Subcutaneous abdominal adipose tissue (tissue), 5 donors: ENCODE results near the gene SKAP1.

Experiments used
- H3K27ac ChIP-seq: one replicate; pipeline ENCODE4 v1.7.0; 2013; ENCODE audit warnings: low read depth, mild to moderate bottlenecking, inconsistent platforms, low read length, moderate library complexity
- H3K27me3 ChIP-seq, 5 donors: one replicate each; pipeline ENCODE4 v1.7.0; 2013; ENCODE audit warnings: low read length in 5 of 5, inconsistent platforms in 1 of 5; ENCODE audit not compliant: control insufficient read depth in 5 of 5, insufficient read depth in 4 of 5
- H3K36me3 ChIP-seq, 5 donors: one replicate each; pipeline ENCODE4 v1.7.0; 2013; ENCODE audit warnings: low read length in 5 of 5; ENCODE audit not compliant: control insufficient read depth in 5 of 5, insufficient read depth in 5 of 5
- H3K4me1 ChIP-seq, 5 donors: one replicate each; pipeline ENCODE4 v1.7.0; 2013; ENCODE audit warnings: low read length in 5 of 5, mild to moderate bottlenecking in 3 of 5, moderate library complexity in 1 of 5; ENCODE audit not compliant: control insufficient read depth in 5 of 5, insufficient read depth in 5 of 5
- H3K4me3 ChIP-seq, 5 donors: one replicate each; pipeline ENCODE4 v1.7.0; 2013; ENCODE audit warnings: low read length in 5 of 5, low read depth in 1 of 5
- H3K9ac ChIP-seq, 5 donors: one replicate each; pipeline ENCODE4 v1.7.0; 2013; ENCODE audit warnings: low read length in 5 of 5, mild to moderate bottlenecking in 4 of 5, moderate library complexity in 3 of 5
- H3K9me3 ChIP-seq, 5 donors: one replicate each; pipeline ENCODE4 v1.7.0; 2013; ENCODE audit warnings: low read length in 5 of 5; ENCODE audit not compliant: control insufficient read depth in 5 of 5
- donor health status: healthy.
- donor health status: healthy.
- donor health status: healthy.
- donor health status: healthy.
- donor health status: healthy.

Gene SKAP1

GRCh38 chr17:48335146-48335784 is 94.7 kb downstream of the SKAP1 start:
- Histone ChIP-seq H3K27ac (no peak overlapping the region), H3K36me3 (no peaks in the 10 kb centered on the region), H3K9me3 (no peaks in the 10 kb centered on the region), H3K9ac (no peak overlapping the region), H3K27me3 (peaks cover 5 to 10% (median 6%) of the 10 kb centered on the region in 5 donors), H3K4me1 (no peaks in the 10 kb centered on the region), H3K4me3 (no peak overlapping the region)

- Histone ChIP-seq H3K4me1 (no peaks in the 10 kb centered on the region), H3K27me3 (peaks cover 6 to 12% (median 8%) of the 10 kb centered on the region in 5 donors), H3K9ac (no peak overlapping the region), H3K36me3 (no peaks in the 10 kb centered on the region), H3K9me3 (no peaks in the 10 kb centered on the region), H3K27ac (no peak overlapping the region), H3K4me3 (no peak overlapping the region)
Measured at GRCh38 chr17:48333034-48333530, 96.9 kb downstream of the SKAP1 start.

GRCh38 chr17:48330887-48331286 is 99.1 kb downstream of the SKAP1 start:
- Histone ChIP-seq H3K27me3 (peaks cover 6 to 12% (median 8%) of the 10 kb centered on the region in 5 donors), H3K4me1 (no peaks in the 10 kb centered on the region), H3K27ac (no peak overlapping the region), H3K9ac (no peak overlapping the region), H3K4me3 (no peak overlapping the region), H3K9me3 (no peaks in the 10 kb centered on the region), H3K36me3 (no peaks in the 10 kb centered on the region)

GRCh38 chr17:48330421-48330820 is 99.6 kb downstream of the SKAP1 start:
- H3K27ac ChIP-seq: no peak overlapping the region
- no peaks in the 10 kb centered on the region for H3K4me1 ChIP-seq
- no peaks in the 10 kb centered on the region for H3K9me3 ChIP-seq
- H3K9ac ChIP-seq: no peak overlapping the region
- no peak overlapping the region for H3K4me3 ChIP-seq
- peaks cover 6 to 12% (median 8%) of the 10 kb centered on the region in 5 donors for H3K27me3 ChIP-seq
- H3K36me3 ChIP-seq: no peaks in the 10 kb centered on the region

- Histone ChIP-seq H3K27me3 (peaks cover 3 to 14% (median 8%) of the 10 kb centered on the region in 5 donors), H3K9me3 (no peaks in the 10 kb centered on the region), H3K36me3 (no peaks in the 10 kb centered on the region), H3K27ac (no peak overlapping the region), H3K9ac (no peak overlapping the region), H3K4me3 (no peak overlapping the region), H3K4me1 (no peaks in the 10 kb centered on the region)
Measured at GRCh38 chr17:48328457-48328856, 101.6 kb downstream of the SKAP1 start.

DNA sequence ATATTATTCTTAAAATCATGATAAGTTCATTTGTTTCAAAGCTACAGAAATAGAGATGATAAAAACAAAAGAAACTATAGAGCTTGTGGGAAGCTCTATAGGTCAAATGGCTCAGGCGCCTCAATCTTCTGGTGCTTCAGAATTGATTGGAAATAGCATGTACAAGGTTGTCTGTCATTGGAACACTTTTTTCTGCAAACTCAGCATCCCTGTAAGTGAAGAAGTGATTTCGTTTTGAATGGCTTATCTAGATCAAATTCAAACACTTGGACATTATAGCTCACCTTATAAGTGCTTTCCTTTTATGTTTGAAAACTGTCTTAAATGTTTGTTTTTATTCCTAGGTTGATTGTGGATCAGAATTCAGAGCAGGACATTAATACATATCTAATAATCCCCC is 103.7 kb downstream of the SKAP1 start:
- Histone ChIP-seq H3K4me1 (no peaks in the 10 kb centered on the region), H3K36me3 (no peaks in the 10 kb centered on the region), H3K27ac (no peak overlapping the region), H3K27me3 (peaks cover 0 to 12% (median 3%) of the 10 kb centered on the region in 5 donors), H3K9me3 (no peaks in the 10 kb centered on the region), H3K9ac (no peak overlapping the region), H3K4me3 (no peak overlapping the region)

GRCh38 chr17:48322060-48322459 is 108.0 kb downstream of the SKAP1 start:
- no peak overlapping the region for H3K4me3 ChIP-seq
- H3K9me3 ChIP-seq: no peaks in the 10 kb centered on the region
- no peaks in the 10 kb centered on the region for H3K36me3 ChIP-seq
- H3K9ac ChIP-seq: no peak overlapping the region
- H3K27me3 ChIP-seq: peaks cover 0 to 6% (median 0%) of the 10 kb centered on the region in 5 donors
- H3K4me1 ChIP-seq: no peaks in the 10 kb centered on the region
- no peak overlapping the region for H3K27ac ChIP-seq

- H3K27ac ChIP-seq: no peak overlapping the region
- no peak overlapping the region for H3K4me3 ChIP-seq
- H3K36me3 ChIP-seq: no peaks in the 10 kb centered on the region
- no peaks in the 10 kb centered on the region for H3K4me1 ChIP-seq
- H3K9me3 ChIP-seq: no peaks in the 10 kb centered on the region
- no peak overlapping the region for H3K9ac ChIP-seq
- H3K27me3 ChIP-seq: peaks cover 0 to 7% (median 0%) of the 10 kb centered on the region in 5 donors
Measured at GRCh38 chr17:48317732-48318131, 112.3 kb downstream of the SKAP1 start.

DNA sequence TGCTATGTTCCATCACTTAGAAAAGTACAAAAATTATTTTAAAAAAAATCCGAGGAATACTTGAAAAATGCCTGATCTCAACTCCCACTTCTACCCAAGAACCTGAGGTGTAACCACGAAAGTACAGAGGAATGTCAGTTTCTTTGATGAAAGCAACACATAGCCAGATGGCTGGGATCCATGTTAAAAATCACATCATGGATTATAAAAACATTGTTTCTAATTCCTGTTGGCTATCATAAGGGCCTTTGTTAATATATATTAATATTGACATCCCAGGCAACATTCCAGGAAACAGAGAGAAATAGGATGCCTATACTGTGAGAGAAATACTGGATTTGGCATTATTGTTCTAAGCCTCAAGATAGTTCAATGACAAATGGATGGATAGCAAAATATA is 115.3 kb downstream of the SKAP1 start:
- Histone ChIP-seq H3K27ac (no peak overlapping the region), H3K4me3 (no peak overlapping the region), H3K9me3 (no peaks in the 10 kb centered on the region), H3K9ac (no peak overlapping the region), H3K27me3 (peaks cover 0 to 14% (median 10%) of the 10 kb centered on the region in 5 donors), H3K4me1 (no peaks in the 10 kb centered on the region), H3K36me3 (no peaks in the 10 kb centered on the region)

DNA sequence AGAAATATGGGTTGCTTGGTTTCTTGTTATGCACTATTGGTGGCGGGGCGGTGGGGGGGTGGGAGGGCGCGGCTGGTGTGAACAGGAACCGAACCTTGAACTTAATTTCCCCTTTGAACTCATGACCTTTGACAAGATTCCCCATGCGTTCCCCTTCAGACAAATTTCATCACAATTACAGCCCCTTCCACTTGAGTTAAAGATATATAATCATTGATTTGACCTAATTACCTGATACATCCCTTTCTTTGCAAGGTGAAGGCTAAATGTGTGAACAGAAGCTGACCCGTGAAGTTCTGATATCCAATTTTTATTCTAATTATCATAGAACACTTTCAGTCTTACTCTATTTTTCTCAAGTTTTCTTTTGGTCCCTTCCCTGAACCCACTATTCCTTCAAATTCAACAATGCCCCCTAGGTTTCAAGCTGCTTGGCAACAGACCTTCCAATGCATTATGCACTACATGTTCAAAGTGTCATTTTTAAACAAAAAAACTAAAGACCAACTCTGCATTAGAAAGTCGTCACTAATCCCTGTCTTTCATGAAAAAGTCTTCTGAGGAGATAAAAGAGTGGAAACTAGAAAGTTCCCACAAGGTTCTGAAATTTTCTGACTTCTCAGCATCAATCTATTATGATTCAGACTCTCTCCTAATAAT is 116.8 kb downstream of the SKAP1 start:
- H3K27ac ChIP-seq: no peak overlapping the region
- no peaks in the 10 kb centered on the region for H3K9me3 ChIP-seq
- no peak overlapping the region for H3K9ac ChIP-seq
- H3K27me3 ChIP-seq: peaks cover 0 to 18% (median 12%) of the 10 kb centered on the region in 5 donors
- H3K4me1 ChIP-seq: no peaks in the 10 kb centered on the region
- H3K36me3 ChIP-seq: no peaks in the 10 kb centered on the region
- no peak overlapping the region for H3K4me3 ChIP-seq
